Endothelial cell of umbilical vein (primary cell): Measurements from ENCODE around the gene SAE1. TPM values are rescaled to one million over a fixed set of nuclear protein-coding genes. Genes with fewer than 3 reads are reported as not detected.

Experiments
- BruUV-seq: library from RNA; stranded (reverse); fragments of 400-500 nt; replicated peaks from 2 replicates; lab custom pipeline; 2021; lab: Mats Ljungman, UMichigan
- CTCF ChIA-PET: fragments of 300-600, 350-600 bp; sonication (Branson Sonifier 250); formaldehyde crosslinking; loops from one replicate; lab custom pipeline; 2021; ENCODE audit warnings: antibody characterized with exemption, inconsistent platforms; lab: Charles Lee
- POLR2A ChIA-PET: fragments of 300-600, 350-600 bp; sonication (Branson Sonifier 250); formaldehyde crosslinking; loops from one replicate; lab custom pipeline; 2021; ENCODE audit warnings: antibody characterized with exemption, inconsistent platforms; lab: Charles Lee
- DNase-seq: peaks from one replicate; pipeline ENCODE4 v3.0.0-alpha.2; 2011; ENCODE audit warnings: low read depth, low spot score
- FAIRE-seq: peaks from 2 replicates; lab custom pipeline; 2011; peaks lifted over from hg19 to GRCh38; lab: Jason Lieb, UNC
- H2AFZ ChIP-seq: 2 replicates; pipeline ENCODE4 v1.6.0; 2012; ENCODE audit warnings: low read depth, low read length, control low read depth, inconsistent platforms
- H3K27ac ChIP-seq: 2 replicates; pipeline ENCODE4 v1.5.1; 2011; ENCODE audit warnings: low read depth, mild to moderate bottlenecking, control low read depth, low read length, moderate library complexity; ENCODE audit not compliant: insufficient read depth
- H3K27me3 ChIP-seq, 2 experiments: 2 replicates each; pipeline versions ENCODE4 v1.6.0 to v1.6.1; 2011; ENCODE audit warnings: low read length in 2 of 2, mixed read lengths in 1 of 2; ENCODE audit not compliant: control insufficient read depth in 2 of 2, insufficient read depth in 2 of 2
- H3K36me3 ChIP-seq, 2 experiments: 2 replicates in 1 of 2; 3 replicates in 1 of 2; pipeline ENCODE4 v1.5.1; 2011; ENCODE audit warnings: low read length in 2 of 2, mild to moderate bottlenecking in 1 of 2, moderate library complexity in 1 of 2; ENCODE audit not compliant: control insufficient read depth in 2 of 2, insufficient read depth in 2 of 2; ENCODE audit errors: extremely low read depth in 1 of 2
- H3K4me1 ChIP-seq: 3 replicates; pipeline ENCODE4 v1.5.1; 2011; ENCODE audit warnings: mild to moderate bottlenecking, low read length; ENCODE audit not compliant: control insufficient read depth, insufficient read depth; ENCODE audit errors: extremely low read depth
- H3K4me2 ChIP-seq: 2 replicates; pipeline ENCODE4 v1.6.1; 2011; ENCODE audit warnings: low read length, control low read depth, mixed read lengths; ENCODE audit not compliant: insufficient read depth
- H3K4me3 ChIP-seq, 3 experiments: fragments of 200-600 bp in 1 of 3; sonication (generic), shearing (Covaris generic) in 1 of 3; replicated peaks in 1 of 3; 2 replicates each; pipeline ENCODE4 v1.5.1; 2011 to 2016; ENCODE audit warnings: control low read depth in 3 of 3, low read length in 3 of 3, mild to moderate bottlenecking in 2 of 3, inconsistent platforms in 1 of 3, low read depth in 1 of 3, moderate library complexity in 1 of 3; ENCODE audit not compliant: insufficient read depth in 1 of 3
- H3K79me2 ChIP-seq: 2 replicates; pipeline ENCODE4 v1.6.0; 2012; ENCODE audit warnings: low read length, inconsistent platforms; ENCODE audit not compliant: control insufficient read depth, insufficient read depth
- H3K9ac ChIP-seq: replicated peaks from 2 replicates; pipeline ENCODE3; 2011; ENCODE audit warnings: low read length, control low read depth; ENCODE audit not compliant: insufficient read depth; ENCODE audit errors: extremely low read depth
- H3K9me1 ChIP-seq: replicated peaks from 3 replicates; pipeline ENCODE4 v1.6.0; 2011; ENCODE audit warnings: mild to moderate bottlenecking, low read length; ENCODE audit not compliant: control insufficient read depth, insufficient read depth; ENCODE audit errors: extremely low read depth
- H3K9me3 ChIP-seq: replicated peaks from 2 replicates; pipeline ENCODE4 v1.5.1; 2012; ENCODE audit warnings: low read length, inconsistent platforms; ENCODE audit not compliant: control insufficient read depth, insufficient read depth
- H4K20me1 ChIP-seq: replicated peaks from 2 replicates; pipeline ENCODE3; 2011; ENCODE audit warnings: mild to moderate bottlenecking, low read length; ENCODE audit not compliant: control insufficient read depth, insufficient read depth; ENCODE audit errors: extremely low read depth
- EZH2 ChIP-seq: IDR thresholded peaks from 2 replicates; pipeline ENCODE4 v1.6.1; 2012; ENCODE audit warnings: borderline replicate concordance, low read depth, mild to moderate bottlenecking, moderate library complexity, low read length, inconsistent platforms; ENCODE audit not compliant: severe bottlenecking
- FOS ChIP-seq: IDR thresholded peaks from 2 replicates; pipeline ENCODE4 v1.6.1; 2011; ENCODE audit warnings: mild to moderate bottlenecking, low read length, moderate library complexity, borderline replicate concordance; ENCODE audit not compliant: insufficient read depth
- GATA2 ChIP-seq: IDR thresholded peaks from 2 replicates; pipeline ENCODE4 v1.7.0; 2011; ENCODE audit warnings: low read depth, mild to moderate bottlenecking, moderate library complexity, mixed read lengths, low read length; ENCODE audit not compliant: insufficient read length, insufficient read depth
- JUN ChIP-seq: IDR thresholded peaks from 2 replicates; pipeline ENCODE4 v1.6.1; 2011; ENCODE audit warnings: borderline replicate concordance, low read depth; ENCODE audit not compliant: insufficient read length, insufficient read depth
- MYC ChIP-seq: IDR thresholded peaks from one replicate; pipeline ENCODE4 v1.6.1; 2011; ENCODE audit warnings: mild to moderate bottlenecking, low read depth, low read length
- POLR2A ChIP-seq: IDR thresholded peaks from 2 replicates; pipeline ENCODE4 v1.6.1; 2012; ENCODE audit warnings: low read depth, mild to moderate bottlenecking, control low read depth, low read length
- POLR2AphosphoS5 ChIP-seq: IDR thresholded peaks from 2 replicates; pipeline ENCODE4 v1.6.1; 2012; ENCODE audit warnings: low read depth, mild to moderate bottlenecking, control low read depth, low read length, moderate library complexity; ENCODE audit not compliant: insufficient read depth
- dilution Hi-C: fragments of 300-500 bp; cut with MboI; formaldehyde crosslinking; loops from one replicate; pipeline ENCODE4 v1.15.0; 2019; ENCODE audit warnings: low sequenced_read_pairs; ENCODE audit not compliant: extremely low pct_ligation_motif_present
- intact Hi-C: fragments of 100-400 bp; cut with micrococcal nuclease; formaldehyde crosslinking; loops from one replicate; pipeline ENCODE4 v1.10.0; 2022
- polyA plus RNA-seq, 4 experiments: library from polyadenylated mRNA; depleted of rRNA in 3 of 4; stranded (reverse) in 3 of 4; unstranded in 1 of 4; fragments of >200 nt; gene quantifications; 2 replicates each; pipeline versions ENCODE4 v1.2.1 to v1.2.3, GENCODE V29; 2011 to 2012; ENCODE audit warnings: missing spikeins in 1 of 4
- total RNA-seq: library from RNA; stranded (reverse); gene quantifications from 2 replicates; pipeline ENCODE4 v1.2.3, GENCODE V29; 2021
- TF ChIP-seq, protein P1 (sequence below), 2 donors: IDR thresholded peaks; 1 replicate in 1 of 2; 2 replicates in 1 of 2; pipeline ENCODE4 v1.5.1; 2011; ENCODE audit warnings: low read length in 2 of 2, mild to moderate bottlenecking in 2 of 2, moderate library complexity in 2 of 2, control low read depth in 1 of 2, inconsistent platforms in 1 of 2, low read depth in 1 of 2; ENCODE audit not compliant: insufficient read depth in 1 of 2; ENCODE audit errors: extremely low read depth in 1 of 2
- TF ChIP-seq, protein P2 (sequence below): IDR thresholded peaks from 2 replicates; pipeline ENCODE4 v1.6.1; 2011; ENCODE audit not compliant: insufficient read depth, insufficient read length

The SAE1 gene
- total and polyA plus RNA-seq, 2 donors (not counting 3 experiments of a cell fraction or from before 2014, with no cell fraction given), result 165 to 219 TPM

DNA sequence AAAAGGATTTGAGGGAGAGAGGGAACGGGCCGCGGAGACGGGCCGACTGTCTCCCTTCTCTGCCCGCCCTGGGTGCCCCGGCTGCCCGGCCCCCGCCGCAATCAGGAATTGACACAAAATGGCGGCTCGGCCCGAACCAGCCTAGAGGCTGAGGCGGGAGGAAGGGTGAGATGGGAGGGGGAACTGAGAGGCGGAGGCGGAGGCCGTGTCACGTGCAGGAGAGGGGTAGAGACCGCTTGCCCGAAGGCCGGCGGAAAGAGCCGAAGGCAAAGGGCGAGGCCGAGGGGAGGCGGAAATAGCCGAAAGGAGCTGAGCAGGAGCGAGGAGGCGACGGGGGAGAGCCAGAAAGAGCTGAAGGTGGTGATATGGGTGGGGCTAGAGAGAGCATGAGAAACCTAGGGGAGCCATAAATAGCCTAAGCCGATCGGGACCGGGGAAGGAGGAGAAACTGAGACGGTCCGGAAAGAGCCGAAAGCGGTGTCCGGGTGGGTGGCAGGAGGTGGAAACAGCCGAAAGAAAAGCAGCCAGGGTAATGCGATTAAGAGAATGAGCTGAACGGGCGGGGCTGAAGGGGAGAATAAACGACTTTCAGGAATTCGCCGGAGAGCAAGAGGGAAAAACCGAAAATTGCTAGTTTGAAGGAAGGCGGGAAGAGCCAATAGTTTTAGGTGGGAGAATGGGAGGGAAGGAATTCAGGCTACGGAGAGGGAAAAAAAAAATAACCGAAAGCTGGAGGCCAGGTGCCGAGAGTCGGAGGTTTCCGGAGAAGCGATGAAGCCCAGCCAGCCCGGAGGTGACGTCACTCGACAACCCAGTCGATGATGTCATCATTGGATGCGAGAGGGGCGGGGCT, 17.4 kb upstream of the SAE1 start, which contains the start of gene ZC3H4:
TSS of gene ZC3H4 (minus strand) at position 780 of the 853 bp plus-strand sequence. CDS start 1,192 bp downstream, outside the sequence.
- Histone ChIP-seq H3K27me3 (no peaks in the 10 kb centered on the region), H3K79me2 (peaks cover 37% of the 10 kb centered on the region), H3K4me3 (peak within 1 kb of the TSS; percentile 79 to 94 (median 80)), H3K36me3 (no peaks in the 10 kb centered on the region), H3K4me1 (peaks cover 23% of the 10 kb centered on the region), H3K9me3 (no peaks in the 10 kb centered on the region), H3K9ac (peak within 1 kb of the TSS; percentile 99), H3K9me1 (no peaks in the 10 kb centered on the region), H4K20me1 (no peaks in the 10 kb centered on the region), H3K4me2 (peak within 1 kb of the TSS; percentile 51), H3K27ac (peak within 1 kb of the TSS; percentile 92), H2AFZ (peak within 1 kb of the TSS; percentile 0)
- TF ChIP-seq POLR2AphosphoS5 (peak; percentile 90), FOS (peak; percentile 50), JUN (peak; percentile 99), POLR2A (peak; percentile 89), EZH2 (no peak), GATA2 (no peak), MYC (no peak)
- TF ChIP-seq, protein P1, sequence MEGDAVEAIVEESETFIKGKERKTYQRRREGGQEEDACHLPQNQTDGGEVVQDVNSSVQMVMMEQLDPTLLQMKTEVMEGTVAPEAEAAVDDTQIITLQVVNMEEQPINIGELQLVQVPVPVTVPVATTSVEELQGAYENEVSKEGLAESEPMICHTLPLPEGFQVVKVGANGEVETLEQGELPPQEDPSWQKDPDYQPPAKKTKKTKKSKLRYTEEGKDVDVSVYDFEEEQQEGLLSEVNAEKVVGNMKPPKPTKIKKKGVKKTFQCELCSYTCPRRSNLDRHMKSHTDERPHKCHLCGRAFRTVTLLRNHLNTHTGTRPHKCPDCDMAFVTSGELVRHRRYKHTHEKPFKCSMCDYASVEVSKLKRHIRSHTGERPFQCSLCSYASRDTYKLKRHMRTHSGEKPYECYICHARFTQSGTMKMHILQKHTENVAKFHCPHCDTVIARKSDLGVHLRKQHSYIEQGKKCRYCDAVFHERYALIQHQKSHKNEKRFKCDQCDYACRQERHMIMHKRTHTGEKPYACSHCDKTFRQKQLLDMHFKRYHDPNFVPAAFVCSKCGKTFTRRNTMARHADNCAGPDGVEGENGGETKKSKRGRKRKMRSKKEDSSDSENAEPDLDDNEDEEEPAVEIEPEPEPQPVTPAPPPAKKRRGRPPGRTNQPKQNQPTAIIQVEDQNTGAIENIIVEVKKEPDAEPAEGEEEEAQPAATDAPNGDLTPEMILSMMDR (IDR thresholded peaks at IDR 0.05; ENCODE audit: extremely low read depth in 1 of 2, insufficient read depth in 1 of 2, low read depth in 1 of 2, low read length in 2 of 2), result no peak
- TF ChIP-seq, protein P2, sequence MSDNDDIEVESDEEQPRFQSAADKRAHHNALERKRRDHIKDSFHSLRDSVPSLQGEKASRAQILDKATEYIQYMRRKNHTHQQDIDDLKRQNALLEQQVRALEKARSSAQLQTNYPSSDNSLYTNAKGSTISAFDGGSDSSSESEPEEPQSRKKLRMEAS, result peak; percentile 99
- ChIA-PET CTCF (interaction anchor here (0.6 to 2.5 kb wide), 17 partner anchors 10 to 324 kb away, joined by 3 to 26 read pairs (median 4); partner anchors contain the start of gene SAE1), POLR2A (interaction anchor here (0.6 to 1.3 kb wide), 13 partner anchors 8 to 161 kb away, joined by 3 to 12 read pairs (median 4); partner anchors contain the start of genes CCDC9 and SAE1)
- intact Hi-C loops, result loop anchor here (1.0 to 5.0 kb wide), 4 partner anchors 18 to 251 kb away; partner anchors contain the start of genes ARHGAP35, SAE1 and TMEM160
- peak; percentile 98 for FAIRE-seq
- dilution Hi-C loops, result no loop called here
- no TSS peak for BruUV-seq
- peak; percentile 100 for DNase-seq
